ENCODE data around the gene SHROOM1. TPM values are rescaled to one million over a fixed set of nuclear protein-coding genes. Genes with fewer than 3 reads are reported as not detected.

The SHROOM1 gene
- total RNA-seq, 2 experiments from 2014 or later: 0.60 to 2.4 TPM

- no peak for DNase-seq (ENCODE audit: low spot score)
- H2AFZ ChIP-seq (ENCODE audit: low read length): no peak overlapping the region
- H3K9me3 ChIP-seq (ENCODE audit: low read length): no peaks in the 10 kb centered on the region
- intact Hi-C loops (cut with micrococcal nuclease; ENCODE audit: unreplicated experiment): no loop called here
- H3K4me2 ChIP-seq (ENCODE audit: low read length): no peak overlapping the region
- no peaks in the 10 kb centered on the region for H3K9me2 ChIP-seq (ENCODE audit: insufficient read depth, low read length)
- H3K79me2 ChIP-seq (ENCODE audit: insufficient read depth, low read depth, low read length): no peaks in the 10 kb centered on the region
- ChIA-PET CTCF (ENCODE audit: unreplicated experiment) (no interaction called here), POLR2A (no interaction called here)
- TF ChIP-seq EZH2phosphoT487 (IDR thresholded peaks at IDR 0.05; ENCODE audit: borderline replicate concordance, low read depth, low read length): no peak
- TF ChIP-seq, protein P1, sequence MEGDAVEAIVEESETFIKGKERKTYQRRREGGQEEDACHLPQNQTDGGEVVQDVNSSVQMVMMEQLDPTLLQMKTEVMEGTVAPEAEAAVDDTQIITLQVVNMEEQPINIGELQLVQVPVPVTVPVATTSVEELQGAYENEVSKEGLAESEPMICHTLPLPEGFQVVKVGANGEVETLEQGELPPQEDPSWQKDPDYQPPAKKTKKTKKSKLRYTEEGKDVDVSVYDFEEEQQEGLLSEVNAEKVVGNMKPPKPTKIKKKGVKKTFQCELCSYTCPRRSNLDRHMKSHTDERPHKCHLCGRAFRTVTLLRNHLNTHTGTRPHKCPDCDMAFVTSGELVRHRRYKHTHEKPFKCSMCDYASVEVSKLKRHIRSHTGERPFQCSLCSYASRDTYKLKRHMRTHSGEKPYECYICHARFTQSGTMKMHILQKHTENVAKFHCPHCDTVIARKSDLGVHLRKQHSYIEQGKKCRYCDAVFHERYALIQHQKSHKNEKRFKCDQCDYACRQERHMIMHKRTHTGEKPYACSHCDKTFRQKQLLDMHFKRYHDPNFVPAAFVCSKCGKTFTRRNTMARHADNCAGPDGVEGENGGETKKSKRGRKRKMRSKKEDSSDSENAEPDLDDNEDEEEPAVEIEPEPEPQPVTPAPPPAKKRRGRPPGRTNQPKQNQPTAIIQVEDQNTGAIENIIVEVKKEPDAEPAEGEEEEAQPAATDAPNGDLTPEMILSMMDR (conservative IDR thresholded peaks at IDR 0.05; ENCODE audit: low read length): no peak
- no peak overlapping the region for H3K27ac ChIP-seq (ENCODE audit: low read depth, low read length, poor library complexity, severe bottlenecking)
- no peak overlapping the region for H3K4me3 ChIP-seq (ENCODE audit: low read depth, low read length, poor library complexity, severe bottlenecking)
- no peaks in the 10 kb centered on the region for H3K4me1 ChIP-seq (ENCODE audit: insufficient read depth, low read length, poor library complexity, severe bottlenecking)
- H4K20me1 ChIP-seq (ENCODE audit: insufficient read depth, low read length): peaks cover 5% of the 10 kb centered on the region; the same call in 1 of the 2 replicates
- BruUV-seq (replicated peaks): no TSS peak
- no peaks in the 10 kb centered on the region for H3K36me3 ChIP-seq (ENCODE audit: insufficient read depth, low read length)
Measured at GRCh38 chr5:132813599-132814502, 16.6 kb downstream of the SHROOM1 start.

DNA sequence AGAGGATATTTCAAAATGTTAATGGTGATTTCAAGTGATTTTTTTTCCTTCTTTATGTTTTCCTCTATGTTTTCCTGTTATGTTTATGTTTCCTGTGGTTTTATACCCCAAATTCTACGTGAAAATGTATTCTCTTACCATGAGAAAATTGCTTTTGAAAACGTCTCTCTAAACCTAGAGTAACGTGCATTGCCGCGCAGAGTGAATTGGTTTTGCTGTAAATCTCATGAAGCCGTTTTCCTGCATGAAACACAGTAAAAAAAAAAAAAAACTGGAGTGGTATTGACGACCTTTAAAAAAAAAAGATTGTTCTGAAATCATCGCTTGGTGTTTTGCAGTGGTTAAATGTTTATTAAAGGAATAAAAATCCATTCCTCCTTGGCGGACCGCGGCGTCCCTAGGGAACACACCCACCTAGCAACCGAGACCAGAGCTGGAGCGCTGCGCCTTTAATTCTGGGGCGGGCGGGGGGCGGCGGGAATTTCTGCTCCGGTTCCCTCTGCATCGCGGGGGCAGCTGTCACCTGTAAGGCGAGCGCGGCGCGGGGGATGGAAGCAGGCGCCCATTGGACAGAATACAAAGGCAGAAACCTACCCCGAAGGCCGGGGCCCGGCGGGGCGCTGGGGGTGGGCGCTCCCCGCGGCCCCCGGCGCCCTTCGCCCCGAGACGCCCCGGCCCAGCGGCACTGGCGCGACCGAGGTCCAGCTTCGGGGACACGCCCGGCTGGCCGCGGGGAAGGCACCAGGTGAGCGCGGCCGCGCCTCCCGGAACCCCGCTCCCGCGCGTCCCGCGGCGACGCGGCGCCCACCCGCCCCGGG lies 17.5 kb downstream of the SHROOM1 start, which contains the start of gene SOWAHA:
SOWAHA (plus strand) TSS at position 522 of the 818 bp plus-strand sequence. CDS start 320 bp downstream, outside the sequence.
- Histone ChIP-seq H2AFZ (ENCODE audit: low read length) (no peak within 1 kb of the TSS), H3K79me2 (ENCODE audit: insufficient read depth, low read depth, low read length) (no peaks in the 10 kb centered on the region), H3K36me3 (ENCODE audit: insufficient read depth, low read length) (no peaks in the 10 kb centered on the region), H3K27ac (ENCODE audit: low read depth, low read length, poor library complexity, severe bottlenecking) (no peak within 1 kb of the TSS), H3K4me2 (ENCODE audit: low read length) (no peak within 1 kb of the TSS), H3K4me1 (ENCODE audit: insufficient read depth, low read length, poor library complexity, severe bottlenecking) (no peaks in the 10 kb centered on the region), H3K4me3 (ENCODE audit: low read depth, low read length, poor library complexity, severe bottlenecking) (no peak within 1 kb of the TSS), H3K9me3 (ENCODE audit: low read length) (no peaks in the 10 kb centered on the region), H4K20me1 (ENCODE audit: insufficient read depth, low read length) (peaks cover 5% of the 10 kb centered on the region; the same call in 1 of the 2 replicates), H3K9me2 (ENCODE audit: insufficient read depth, low read length) (no peaks in the 10 kb centered on the region)
- TF ChIP-seq, protein P1 (conservative IDR thresholded peaks at IDR 0.05; ENCODE audit: low read length): no peak
- TF ChIP-seq EZH2phosphoT487 (IDR thresholded peaks at IDR 0.05; ENCODE audit: borderline replicate concordance, low read depth, low read length): no peak
- no TSS peak for BruUV-seq (replicated peaks)
- ChIA-PET POLR2A (no interaction called here), CTCF (ENCODE audit: unreplicated experiment) (no interaction called here)
- intact Hi-C loops (cut with micrococcal nuclease; ENCODE audit: unreplicated experiment): no loop called here
- no peak for DNase-seq (ENCODE audit: low spot score)
